Mesodermal cell (in vitro differentiated cells): ENCODE results near the gene NHERF1.

Source experiments
- H3K27ac ChIP-seq: 2 replicates; pipeline ENCODE4 v1.7.0; 2013; ENCODE audit warnings: mild to moderate bottlenecking, low read depth, low read length, moderate library complexity; ENCODE audit not compliant: severe bottlenecking
- H3K36me3 ChIP-seq: 2 replicates; pipeline ENCODE4 v1.7.1; 2013; ENCODE audit warnings: mild to moderate bottlenecking, low read length, moderate library complexity; ENCODE audit not compliant: control insufficient read depth, insufficient read depth
- H3K4me1 ChIP-seq: one replicate; pipeline ENCODE4 v1.7.1; 2013; ENCODE audit warnings: mild to moderate bottlenecking, low read length; ENCODE audit not compliant: insufficient read depth, control insufficient read depth, poor library complexity, severe bottlenecking
- H3K4me3 ChIP-seq: 2 replicates; pipeline ENCODE4 v1.7.0; 2013; ENCODE audit warnings: low read length, control low read depth, mild to moderate bottlenecking; ENCODE audit not compliant: insufficient read depth, poor library complexity, severe bottlenecking; ENCODE audit errors: extremely low read depth
- H3K9me3 ChIP-seq: 2 replicates; pipeline ENCODE4 v1.7.1; 2013; ENCODE audit warnings: mild to moderate bottlenecking, low read length, moderate library complexity; ENCODE audit not compliant: control insufficient read depth
- WGBS, 2 experiments: methylation state at CpG; one replicate each; pipeline ENCODE4 v1.1.5; 2013; ENCODE audit warnings: missing lambda C conversion rate in 2 of 2; ENCODE audit not compliant: insufficient coverage in 2 of 2; 5-methylcytosine and 5-hydroxymethylcytosine counted together

The NHERF1 gene

DNA sequence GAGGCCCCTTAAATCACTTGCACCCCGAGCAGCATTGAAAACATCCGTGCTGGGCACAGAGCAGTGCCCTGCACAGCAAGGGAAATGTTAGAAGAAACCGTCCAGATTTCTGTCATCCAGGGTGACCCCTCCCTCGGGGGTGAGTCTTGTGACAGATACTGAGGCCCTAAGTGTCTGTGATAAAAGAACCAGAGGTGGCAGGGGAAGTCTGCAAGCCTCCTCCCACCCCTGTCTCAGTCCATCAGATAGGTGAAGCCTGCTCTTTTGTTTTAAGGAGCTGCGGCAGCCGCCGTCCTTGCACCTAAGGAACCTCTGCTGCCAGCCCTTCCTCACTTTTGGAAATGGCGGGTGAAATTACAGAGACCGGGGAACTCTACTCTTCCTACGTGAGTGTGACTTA lies 28.6 kb downstream of the NHERF1 start:
- peaks cover 28% of the 10 kb centered on the region for H3K4me1 ChIP-seq
- H3K36me3 ChIP-seq: peaks cover 46% of the 10 kb centered on the region
- WGBS, 2 experiments: 48 to 64% methylated on average over 7 to 8 of the region's 10 CpGs
- no peaks in the 10 kb centered on the region for H3K9me3 ChIP-seq
- H3K4me3 ChIP-seq: peak overlapping the region; percentile 73
- H3K27ac ChIP-seq: no peak overlapping the region

DNA sequence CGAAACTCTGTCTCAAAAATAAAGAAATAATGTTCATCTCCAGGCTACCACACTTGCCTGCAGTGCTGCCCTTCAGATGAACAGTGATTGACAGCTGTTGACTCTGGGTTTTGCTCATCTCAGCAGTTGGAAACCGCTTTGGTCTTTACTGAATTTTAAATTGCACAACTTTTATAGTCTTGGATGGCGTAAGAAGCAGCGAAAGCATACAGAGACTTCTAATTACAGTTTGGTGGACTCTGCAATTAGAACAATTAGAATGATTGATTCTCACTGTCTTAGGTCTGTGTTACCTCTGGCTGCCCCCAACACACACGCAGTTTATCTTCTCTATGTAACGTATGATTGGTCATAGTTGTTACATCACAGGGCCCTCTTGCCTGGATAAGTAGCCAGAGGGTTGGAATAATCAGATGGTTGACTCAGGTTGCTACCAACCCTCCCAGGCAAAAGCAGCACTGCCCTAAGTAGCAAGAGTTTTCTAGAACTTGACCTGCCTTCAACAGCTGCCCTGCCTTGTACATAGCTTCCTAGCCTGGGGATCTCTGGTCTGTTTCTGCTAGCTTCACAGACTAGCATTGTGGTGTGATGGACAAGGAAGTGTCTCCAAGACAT lies 29.6 kb downstream of the NHERF1 start:
- Histone ChIP-seq H3K4me1 (peaks cover 25% of the 10 kb centered on the region), H3K27ac (no peak overlapping the region), H3K36me3 (peaks cover 36% of the 10 kb centered on the region), H3K9me3 (no peaks in the 10 kb centered on the region), H3K4me3 (no peak overlapping the region)
- 76 to 88% methylated on average over 4 to 5 of the region's 6 CpGs for WGBS, 2 experiments

DNA sequence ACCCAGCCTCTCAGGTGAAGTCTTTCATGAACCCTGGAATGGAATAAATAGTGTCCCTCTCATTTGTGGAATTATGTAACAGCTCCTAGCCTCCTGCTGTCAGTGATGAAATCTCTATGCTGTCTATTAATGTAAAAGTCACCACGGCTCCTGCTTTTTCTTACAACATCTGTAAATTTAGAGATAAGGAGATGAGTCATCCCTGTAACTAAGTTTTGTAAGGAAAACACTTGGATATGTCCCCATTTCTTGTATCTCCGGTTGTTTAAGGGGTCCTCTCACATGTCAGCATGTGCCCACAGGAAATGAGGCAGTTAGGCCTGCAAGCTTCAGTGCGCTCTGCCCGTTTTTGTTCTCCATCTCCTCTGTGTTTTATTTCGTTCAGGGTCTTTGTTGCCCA lies 30.5 kb downstream of the NHERF1 start:
- 69 to 76% methylated on average over 3 to 4 of the region's 5 CpGs for WGBS, 2 experiments
- no peak overlapping the region for H3K4me3 ChIP-seq
- no peaks in the 10 kb centered on the region for H3K9me3 ChIP-seq
- no peak overlapping the region for H3K27ac ChIP-seq
- H3K4me1 ChIP-seq: peaks cover 15% of the 10 kb centered on the region
- H3K36me3 ChIP-seq: peaks cover 35% of the 10 kb centered on the region

DNA sequence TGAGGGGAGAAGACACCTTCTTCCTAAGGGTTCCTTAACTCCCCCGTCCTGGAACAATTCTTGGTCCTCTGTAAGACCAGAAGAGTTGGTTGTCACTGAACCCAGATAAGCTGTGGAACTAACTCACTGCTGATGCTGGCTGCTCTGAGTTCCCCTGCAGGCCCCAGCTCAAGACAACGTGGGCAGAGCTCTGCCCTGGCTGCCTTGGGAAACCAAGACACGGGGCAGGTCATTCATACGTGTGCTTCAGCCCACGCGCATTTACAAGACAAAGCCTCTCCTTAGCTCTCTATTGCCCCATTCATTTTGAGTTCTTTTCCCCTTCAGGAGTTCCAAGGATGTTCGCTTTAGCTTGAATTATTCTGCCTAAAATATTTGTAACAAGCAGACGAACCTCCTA lies 31.1 kb downstream of the NHERF1 start:
- H3K9me3 ChIP-seq: no peaks in the 10 kb centered on the region
- WGBS, 2 experiments: 87% methylated on average over 8 of the region's 8 CpGs
- no peak overlapping the region for H3K4me3 ChIP-seq
- peaks cover 39% of the 10 kb centered on the region for H3K36me3 ChIP-seq
- no peak overlapping the region for H3K27ac ChIP-seq
- peaks cover 12% of the 10 kb centered on the region for H3K4me1 ChIP-seq

DNA sequence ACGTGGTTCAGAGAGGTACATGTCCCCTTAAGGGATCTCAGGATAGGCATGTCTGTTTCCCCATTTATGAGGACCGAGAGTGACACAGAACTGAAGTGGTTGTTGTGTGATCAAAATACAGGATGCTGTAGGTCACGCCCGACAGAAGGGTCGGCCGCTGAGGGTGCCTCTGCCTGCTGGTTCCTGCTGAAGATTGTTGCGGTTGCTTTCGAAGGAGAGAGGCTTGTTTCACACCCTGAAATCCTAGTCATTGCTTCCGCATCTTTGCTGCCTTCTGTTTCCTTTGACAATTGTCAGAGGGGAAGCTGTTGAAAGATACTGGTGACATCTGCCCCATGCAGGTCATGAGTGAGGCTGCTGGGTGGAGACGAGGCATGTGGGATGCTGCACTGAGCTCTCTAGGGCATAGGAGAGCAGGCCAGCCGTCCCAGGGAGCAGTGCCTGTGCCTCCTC lies 31.5 kb downstream of the NHERF1 start:
- WGBS, 2 experiments: 85 to 86% methylated on average over 10 to 11 of the region's 11 CpGs
- H3K36me3 ChIP-seq: peaks cover 37% of the 10 kb centered on the region

DNA sequence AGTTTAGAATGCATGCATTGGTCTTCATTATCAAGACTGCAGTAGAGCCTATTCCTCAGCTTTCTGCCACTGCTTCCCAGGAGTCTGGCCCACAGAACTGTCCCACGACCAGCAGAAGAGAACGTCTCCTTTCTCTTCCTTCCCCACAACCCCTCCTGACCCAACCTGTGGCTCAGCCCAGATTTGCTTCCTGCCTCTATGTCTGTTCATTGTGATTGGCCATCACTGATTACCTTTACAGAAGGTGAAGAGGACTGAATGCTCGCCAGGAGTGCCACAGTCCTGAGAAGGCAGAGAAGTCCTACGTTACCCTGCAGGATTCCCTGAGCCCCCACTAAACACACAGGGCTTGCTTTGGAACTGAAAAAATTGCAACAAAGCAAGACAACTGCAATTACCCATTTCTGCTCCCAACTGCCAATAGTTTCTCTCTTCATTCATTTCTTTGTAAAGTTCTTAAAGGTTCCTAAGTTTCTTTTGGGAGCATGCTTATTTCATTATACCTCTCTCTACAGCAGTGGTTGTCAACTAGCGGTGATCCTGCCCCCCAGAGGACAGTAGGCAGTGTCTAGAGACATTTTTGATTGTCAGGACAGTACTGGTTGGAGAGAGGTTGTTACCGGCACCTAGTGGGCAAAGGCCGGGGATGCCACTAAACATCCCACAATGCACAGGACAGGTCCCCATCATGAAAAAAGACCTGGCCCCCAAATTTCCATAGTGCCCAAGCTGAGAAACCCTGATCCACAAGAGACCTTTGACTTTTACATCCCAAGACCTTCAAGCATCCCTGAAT lies 32.2 kb downstream of the NHERF1 start:
- Histone ChIP-seq H3K36me3 (peaks cover 41% of the 10 kb centered on the region), H3K4me1 (peaks cover 12% of the 10 kb centered on the region), H3K27ac (no peak overlapping the region), H3K4me3 (no peak overlapping the region), H3K9me3 (no peaks in the 10 kb centered on the region)
- WGBS, 2 experiments: 65 to 75% methylated on average over 3 to 6 of the region's 7 CpGs

More for the DNA sequence above, 31.5 kb downstream of the NHERF1 start:
- H3K27ac ChIP-seq: no peak overlapping the region
- H3K4me1 ChIP-seq: peaks cover 12% of the 10 kb centered on the region
- no peak overlapping the region for H3K4me3 ChIP-seq
- no peaks in the 10 kb centered on the region for H3K9me3 ChIP-seq

DNA sequence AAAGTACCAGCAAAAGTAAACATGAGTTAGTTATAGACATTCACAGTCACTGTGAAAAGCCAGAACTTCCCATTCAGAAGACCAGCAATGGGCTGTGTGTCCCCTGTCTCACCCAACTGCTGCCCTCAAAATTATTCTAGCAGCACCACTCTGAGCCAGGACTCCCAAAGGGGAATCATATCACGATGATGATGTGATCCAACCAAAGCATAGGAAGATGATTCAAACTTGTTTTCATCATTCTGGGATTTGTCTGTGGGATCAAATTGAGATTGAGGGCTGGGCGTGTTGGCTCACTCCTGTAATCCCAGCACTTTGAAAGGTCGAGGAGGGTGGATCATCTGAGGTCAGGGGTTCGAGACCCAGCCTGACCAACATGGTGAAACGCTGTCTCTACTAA lies 34.1 kb downstream of the NHERF1 start:
- 91 to 94% methylated on average over 2 to 5 of the region's 5 CpGs for WGBS, 2 experiments
- H3K9me3 ChIP-seq: no peaks in the 10 kb centered on the region
- no peak overlapping the region for H3K27ac ChIP-seq
- H3K4me3 ChIP-seq: no peak overlapping the region
- H3K4me1 ChIP-seq: peaks cover 4% of the 10 kb centered on the region
- peaks cover 55% of the 10 kb centered on the region for H3K36me3 ChIP-seq

DNA sequence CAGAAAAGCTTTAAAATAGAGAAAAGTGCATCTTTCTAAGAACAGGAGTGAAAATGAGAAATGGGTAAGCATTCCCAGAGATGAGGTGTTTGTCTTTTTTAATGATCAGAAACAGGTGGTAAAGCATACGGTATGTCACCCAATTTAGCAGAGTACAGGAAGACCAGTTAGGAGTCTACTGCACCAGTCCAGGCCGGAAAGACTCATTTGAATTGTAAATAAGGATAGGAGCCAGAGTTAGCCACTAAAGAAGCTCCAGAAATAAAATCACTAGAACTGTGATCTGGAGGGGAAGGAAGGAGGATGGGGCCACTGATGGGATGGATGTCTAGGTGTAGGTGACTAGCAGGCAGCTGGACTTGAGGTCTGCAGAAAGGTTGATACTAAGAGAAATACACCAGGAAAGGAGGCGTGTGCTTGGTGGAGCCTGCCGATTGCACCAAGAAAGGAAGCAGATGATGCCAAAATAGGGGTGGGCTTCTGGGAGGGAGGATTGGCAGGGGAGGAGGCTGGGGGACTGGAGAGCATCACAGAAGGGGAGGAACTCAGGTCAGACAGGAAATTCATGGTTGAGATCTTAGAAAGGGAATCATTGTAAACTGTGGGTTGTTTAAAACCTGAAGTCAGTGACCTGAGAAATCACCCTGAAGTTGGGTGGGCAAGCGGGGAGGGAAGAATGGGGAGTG lies 35.8 kb downstream of the NHERF1 start:
- Histone ChIP-seq H3K36me3 (peaks cover 62% of the 10 kb centered on the region), H3K4me1 (no peaks in the 10 kb centered on the region), H3K9me3 (no peaks in the 10 kb centered on the region), H3K4me3 (no peak overlapping the region), H3K27ac (no peak overlapping the region)
- 95 to 98% methylated on average over 5 of the region's 5 CpGs for WGBS, 2 experiments

DNA sequence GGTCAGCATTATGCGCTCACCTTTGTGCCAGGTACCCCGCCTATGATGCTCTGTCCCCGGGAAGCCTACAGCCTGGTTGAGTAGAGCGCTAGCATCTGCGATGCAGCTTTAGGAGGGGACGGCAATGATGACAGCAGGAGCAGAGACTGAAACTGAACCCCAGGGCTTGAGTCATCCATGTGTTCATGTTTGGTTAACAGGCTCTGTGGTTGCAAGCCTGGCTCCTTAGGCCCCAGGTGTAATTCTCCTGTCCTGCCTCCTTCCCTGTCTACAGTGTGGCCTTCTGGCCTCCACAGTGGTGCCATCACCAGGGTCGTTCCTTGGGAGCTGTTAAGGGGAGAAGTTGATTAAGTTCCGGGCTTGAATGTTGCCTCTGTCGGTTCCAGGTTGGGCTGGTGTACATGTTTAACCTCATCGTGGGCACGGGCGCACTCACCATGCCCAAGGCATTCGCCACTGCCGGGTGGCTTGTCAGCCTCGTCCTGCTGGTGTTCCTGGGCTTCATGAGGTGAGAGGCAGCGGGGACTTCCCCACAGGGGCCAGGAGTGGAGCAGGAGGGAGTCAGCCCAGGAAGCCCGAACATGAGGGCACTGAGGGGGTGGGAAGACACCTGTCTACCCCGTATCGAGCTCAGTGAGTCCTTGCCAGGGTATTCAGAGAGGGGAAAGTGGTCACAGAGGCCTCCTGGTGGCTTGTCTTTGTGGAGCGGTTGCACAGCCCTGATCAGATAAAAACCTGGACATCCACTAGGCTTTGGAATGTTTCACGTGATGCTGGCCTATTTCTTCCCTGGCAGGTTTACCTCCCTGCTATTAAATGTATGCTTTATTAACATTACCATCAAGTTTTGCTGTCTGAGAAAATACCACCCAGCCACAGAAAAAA lies 36.9 kb downstream of the NHERF1 start:
- WGBS, 2 experiments: 92 to 96% methylated on average over 17 to 20 of the region's 21 CpGs
- H3K4me3 ChIP-seq: no peak overlapping the region
- no peaks in the 10 kb centered on the region for H3K4me1 ChIP-seq
- peaks cover 58% of the 10 kb centered on the region for H3K36me3 ChIP-seq
- H3K9me3 ChIP-seq: no peaks in the 10 kb centered on the region
- H3K27ac ChIP-seq: no peak overlapping the region

DNA sequence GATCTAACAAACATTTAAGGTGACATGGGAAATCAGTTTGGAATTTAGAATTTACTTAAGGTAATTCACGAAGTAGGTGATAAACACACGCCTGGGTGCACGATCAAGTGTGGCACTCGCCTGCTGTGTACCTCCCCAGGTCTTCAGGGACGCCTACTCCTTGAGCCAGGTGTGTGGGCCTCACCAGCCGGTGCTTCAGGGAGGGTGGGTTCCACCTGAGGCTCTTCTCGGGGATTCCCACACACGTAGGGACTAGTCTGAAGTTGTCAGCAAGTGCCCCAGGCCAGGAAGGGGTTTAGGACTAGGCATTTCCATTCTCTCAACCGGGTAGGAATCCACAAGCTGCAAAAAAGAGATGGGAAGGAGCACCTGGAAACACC lies 37.5 kb downstream of the NHERF1 start:
- Histone ChIP-seq H3K9me3 (no peaks in the 10 kb centered on the region), H3K4me1 (no peaks in the 10 kb centered on the region), H3K36me3 (peaks cover 56% of the 10 kb centered on the region), H3K4me3 (no peak overlapping the region), H3K27ac (no peak overlapping the region)
- WGBS, 2 experiments: 94 to 95% methylated on average over 6 to 8 of the region's 9 CpGs
